HG02642 (cell line): Measurements from ENCODE around the gene RASSF5.
A peak's percentile ranks its signal among the peaks of the same experiment; 100 is the strongest.

Experiments
- ATAC-seq: cut with Tn5 transposase; IDR thresholded peaks from one replicate; pipeline ENCODE4 v1.9.1; 2021; ENCODE audit warnings: mild to moderate bottlenecking; ENCODE audit not compliant: unreplicated experiment, poor library complexity

Gene RASSF5

GRCh38 chr1:206538901-206539640 is 31.7 kb downstream of the RASSF5 start:
- ATAC-seq, result no peak

DNA sequence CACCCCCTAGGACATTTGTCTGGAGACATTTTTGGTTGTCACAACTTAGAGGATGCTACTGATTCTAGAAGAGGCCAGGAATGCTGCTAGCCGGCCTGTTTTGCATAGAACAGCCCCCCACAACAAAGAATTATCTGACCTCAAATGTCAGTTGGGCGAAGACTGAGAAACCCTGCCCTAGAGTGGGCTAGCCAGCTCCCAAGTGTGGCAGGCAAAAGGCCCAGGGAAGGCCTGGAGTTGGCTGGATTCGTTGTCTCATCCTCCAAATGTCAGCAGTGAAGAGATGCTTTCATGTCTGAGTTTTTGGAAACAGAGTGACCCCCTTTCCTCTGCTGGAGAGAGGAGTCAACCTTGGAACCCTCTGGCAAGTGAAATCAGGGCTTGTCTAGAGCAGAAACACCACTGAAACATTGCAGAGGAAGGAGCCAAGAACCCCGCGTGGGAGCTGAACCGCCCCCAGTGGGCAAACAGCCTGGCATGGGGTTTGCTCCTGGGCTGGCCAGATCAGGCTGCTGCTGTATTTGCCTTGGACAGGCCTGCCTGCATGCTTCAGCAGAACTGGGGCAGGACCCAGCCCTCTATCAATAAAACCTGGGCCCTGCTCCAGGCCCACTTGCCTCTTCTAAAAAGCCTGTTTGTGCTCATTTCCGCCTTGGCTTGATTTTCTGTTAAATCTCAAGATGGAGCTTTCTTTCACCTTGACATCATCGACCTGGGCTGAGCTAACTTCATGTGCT is 32.9 kb downstream of the RASSF5 start:
- no peak for ATAC-seq

GRCh38 chr1:206541236-206541833 is 34.0 kb downstream of the RASSF5 start:
- no peak for ATAC-seq

DNA sequence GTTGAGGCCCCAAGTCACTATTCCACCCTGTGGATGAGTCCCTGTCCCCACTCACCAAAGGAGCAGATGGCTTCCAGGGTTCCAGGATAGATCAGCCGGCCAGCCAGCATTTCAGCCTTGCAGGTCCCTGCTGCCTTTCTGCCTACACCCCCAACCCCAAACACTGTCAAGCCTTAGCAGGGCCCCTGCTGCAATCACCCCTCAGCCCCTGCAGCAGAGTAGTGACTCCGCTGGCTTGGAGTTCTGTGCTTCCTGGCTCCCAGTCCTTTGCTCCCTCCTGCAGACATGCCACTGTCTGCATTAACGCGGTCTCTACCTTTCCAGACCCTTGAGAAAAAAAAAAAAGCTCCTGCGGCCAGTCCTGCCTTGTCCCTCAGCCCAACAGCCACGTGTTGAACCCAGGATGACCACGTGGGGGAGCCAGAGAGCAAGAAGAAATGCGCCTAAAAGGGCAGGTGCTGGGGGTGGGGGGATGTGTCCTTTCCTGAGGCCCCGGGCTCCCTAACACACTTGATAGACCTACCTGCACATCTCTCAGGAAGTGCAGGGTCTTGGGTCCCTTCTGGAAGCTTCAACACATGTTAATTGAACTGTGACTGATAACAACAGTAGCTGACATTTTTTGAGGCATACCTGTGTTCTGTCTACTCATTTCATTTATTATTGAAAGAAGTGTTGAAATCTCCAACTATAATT is 37.4 kb downstream of the RASSF5 start:
- peak; percentile 72 for ATAC-seq

DNA sequence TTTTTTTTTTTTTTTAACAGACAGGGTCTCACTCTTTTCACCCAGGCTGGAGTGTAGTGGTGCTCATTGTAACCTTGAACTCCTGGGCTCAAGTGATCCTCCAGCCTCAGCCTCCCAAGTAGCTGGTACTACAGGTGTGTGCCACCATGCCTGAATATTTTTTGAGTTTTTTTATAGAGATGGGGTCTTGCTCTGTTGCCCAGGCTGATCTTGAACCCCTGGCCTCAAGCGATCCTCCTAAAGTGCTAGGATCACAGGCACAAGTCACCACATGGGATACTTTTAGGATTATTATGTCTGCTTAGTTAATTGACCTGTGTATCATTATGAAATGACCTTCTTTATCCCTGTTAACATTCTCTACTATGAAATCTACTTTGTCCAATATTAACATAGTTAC is 38.0 kb downstream of the RASSF5 start:
- ATAC-seq, result no peak

DNA sequence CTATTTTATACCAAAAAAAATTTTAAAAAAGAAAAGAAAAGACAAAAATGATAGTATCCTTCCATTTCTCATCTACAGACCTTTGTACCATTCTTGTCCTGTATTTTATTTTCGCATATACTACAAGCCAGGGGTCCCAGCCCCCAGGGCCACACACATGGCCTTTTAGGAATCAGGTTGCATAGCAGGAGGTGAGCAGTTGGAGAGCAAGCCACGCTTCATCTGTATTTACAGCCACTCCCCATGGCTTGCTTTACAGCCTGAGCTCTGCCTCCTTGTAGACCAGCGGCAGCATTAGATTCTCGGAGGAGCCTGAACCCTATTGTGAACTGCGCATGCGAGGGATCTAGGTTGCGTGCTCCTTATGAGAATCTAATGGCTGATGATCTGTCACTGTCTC is 39.8 kb downstream of the RASSF5 start:
- no peak for ATAC-seq

DNA sequence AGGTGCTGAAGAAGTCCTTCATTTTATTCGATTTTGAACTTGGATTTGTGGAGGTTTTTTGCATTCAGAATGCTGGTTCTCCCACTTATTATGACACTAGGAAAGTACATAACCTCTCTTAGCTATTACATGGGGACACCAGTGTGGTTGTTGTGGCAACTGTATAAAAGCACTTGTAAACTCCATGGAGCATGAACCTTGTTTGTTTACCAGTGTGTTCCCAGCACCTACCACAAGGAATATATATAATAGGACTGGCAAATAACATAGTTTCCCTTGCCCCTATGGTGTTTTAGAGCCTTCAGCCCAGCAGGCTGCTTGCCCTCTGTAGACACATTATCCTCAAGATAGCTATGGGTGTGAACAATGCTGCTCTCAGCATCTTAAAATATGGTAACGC is 43.1 kb downstream of the RASSF5 start:
- no peak for ATAC-seq

DNA sequence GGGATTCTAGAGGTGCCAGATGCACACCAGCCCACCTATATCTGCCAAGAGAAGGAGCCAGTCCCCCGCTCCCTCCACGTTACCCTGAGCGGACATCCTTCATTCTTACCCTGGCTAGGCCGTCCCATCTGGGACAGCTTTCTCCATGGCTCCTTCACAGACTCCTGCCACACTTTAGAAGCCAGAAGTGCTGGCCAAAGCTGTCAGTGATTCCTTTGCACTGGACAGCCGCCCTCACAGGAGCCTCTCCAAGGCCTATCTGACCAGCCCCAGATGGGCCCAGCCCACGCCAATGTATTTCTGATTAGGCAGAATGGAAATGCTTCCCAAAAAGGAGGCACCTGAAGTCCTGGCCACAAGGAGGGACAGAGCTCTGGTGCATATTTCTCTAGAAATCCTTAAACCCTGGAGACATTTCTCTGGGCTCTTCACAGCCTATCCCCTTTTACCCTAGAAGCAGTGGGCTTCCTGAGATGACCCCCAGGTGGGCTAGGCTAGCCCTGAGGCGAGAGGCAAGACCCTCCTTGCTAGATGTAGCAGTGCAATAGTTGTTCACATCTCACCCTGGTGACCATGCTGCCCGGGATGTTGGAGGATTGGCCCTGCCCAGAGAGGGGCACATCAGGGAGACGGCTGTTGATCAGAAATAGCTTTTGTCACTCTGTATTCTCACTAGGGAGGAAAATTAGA is 44.1 kb downstream of the RASSF5 start:
- ATAC-seq, result no peak

GRCh38 chr1:206551986-206552326 is 44.6 kb downstream of the RASSF5 start:
- ATAC-seq, result no peak

- no peak for ATAC-seq
These were observed 46.9 kb downstream of the RASSF5 start for GRCh38 chr1:206554211-206554610.

GRCh38 chr1:206554701-206555472 is 47.6 kb downstream of the RASSF5 start:
- no peak for ATAC-seq

DNA sequence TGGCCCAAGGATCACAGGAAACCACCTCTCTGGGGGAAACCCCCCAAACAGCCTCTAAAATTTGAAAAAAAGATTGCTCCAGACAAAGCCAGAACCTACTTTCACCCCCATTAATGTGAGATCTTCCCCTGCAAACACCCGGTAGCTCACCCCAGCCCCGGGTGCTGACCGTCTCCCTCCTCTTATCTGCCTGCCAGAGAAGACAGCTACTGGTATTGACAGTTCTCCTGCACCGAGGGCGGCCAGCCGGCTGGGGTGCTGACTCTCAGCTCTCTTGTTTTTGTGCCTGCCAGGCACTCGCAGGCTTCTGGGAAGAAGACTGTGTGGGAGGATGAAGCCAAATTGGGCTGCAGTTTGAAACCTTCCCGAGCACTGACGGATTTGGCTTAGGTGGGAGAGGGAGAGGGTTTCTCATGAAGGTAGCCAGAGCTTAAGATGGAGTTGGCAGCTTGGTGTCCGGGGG is 48.2 kb downstream of the RASSF5 start:
- ATAC-seq, result no peak

DNA sequence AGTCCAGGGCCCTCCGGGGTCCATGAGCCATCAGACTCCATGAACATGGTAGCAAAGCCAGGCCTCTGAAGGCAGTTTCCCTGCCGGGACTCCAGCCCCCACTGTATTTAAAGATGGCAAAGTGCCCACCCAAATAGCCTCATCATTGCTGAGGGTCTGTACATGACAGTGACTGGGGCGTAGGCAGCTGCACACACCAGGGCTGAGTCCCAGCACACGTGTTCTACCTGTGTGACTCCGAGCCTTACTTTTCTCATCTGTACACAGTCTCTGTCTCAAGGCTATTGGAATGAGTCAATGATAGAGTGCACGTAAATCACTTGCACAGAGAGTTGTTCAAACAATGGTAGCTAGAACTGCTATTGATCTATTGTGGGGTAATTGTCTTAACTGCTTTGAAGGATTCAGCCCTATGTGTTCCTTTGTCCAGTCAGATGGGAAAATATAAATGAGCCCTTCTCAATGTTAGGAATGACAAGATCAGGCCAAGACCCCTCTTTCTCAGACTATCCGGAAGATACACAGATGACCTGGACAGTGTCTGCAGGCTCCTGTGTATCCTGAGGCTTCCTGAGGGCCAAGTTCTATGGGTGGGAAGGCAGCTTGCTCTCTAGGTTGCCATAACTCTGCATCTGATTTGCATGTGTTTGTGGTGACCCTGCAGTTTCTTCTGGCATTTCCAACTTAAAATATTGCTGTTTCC is 48.9 kb downstream of the RASSF5 start:
- no peak for ATAC-seq

- ATAC-seq, result peak; percentile 47
These were observed 49.7 kb downstream of the RASSF5 start for GRCh38 chr1:206556750-206557635.

DNA sequence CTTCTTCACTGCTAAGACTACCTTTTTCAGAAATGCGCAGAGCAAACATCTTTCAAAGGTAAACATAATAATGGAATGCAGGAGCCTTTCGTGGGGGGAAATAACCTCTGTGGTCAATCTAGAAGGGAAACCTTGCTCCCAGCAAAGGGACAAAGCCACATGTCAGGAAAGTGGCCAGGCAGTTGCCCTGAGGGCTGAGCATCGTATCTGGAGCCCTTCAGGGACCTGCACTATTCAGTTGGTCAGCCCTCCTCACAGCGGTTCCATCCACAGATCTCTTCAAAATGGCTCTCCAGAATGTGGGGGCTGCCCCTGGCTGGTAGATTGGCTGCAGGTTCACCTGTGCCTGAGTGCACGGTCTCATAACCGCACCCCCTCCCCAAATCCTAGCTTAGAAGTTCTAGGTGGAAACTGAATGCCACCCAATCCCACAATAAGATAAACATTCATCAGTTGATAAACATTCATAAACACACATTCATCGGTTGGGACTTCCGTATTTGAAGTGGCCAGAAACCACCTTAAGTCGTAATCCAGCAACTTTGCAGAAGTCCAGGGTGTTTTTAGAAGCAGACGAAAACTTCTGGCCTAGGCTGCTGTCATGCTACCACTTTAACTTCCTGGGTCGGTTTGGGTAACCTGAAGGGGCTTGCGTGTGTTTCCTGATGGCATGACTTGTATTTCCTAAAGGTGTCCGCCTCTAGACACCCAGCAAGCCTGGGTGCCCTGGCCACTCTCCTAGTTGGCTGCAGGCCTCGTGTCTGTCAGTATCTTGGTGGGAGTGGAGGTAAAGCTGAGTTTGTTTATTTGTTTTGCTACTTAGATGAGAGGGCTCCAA is 50.5 kb downstream of the RASSF5 start:
- ATAC-seq, result no peak

- no peak for ATAC-seq
These were observed 51.7 kb downstream of the RASSF5 start for GRCh38 chr1:206558794-206559671.
